Measurements from ENCODE around the gene BSND.
A peak's percentile ranks its signal among the peaks of the same experiment; 100 is the strongest.
"Not testable (repeated sequence)": the region's sequence is repeated elsewhere in the genome, so short reads cannot be mapped to it uniquely, and the experiment has no call there.

The BSND gene

DNA sequence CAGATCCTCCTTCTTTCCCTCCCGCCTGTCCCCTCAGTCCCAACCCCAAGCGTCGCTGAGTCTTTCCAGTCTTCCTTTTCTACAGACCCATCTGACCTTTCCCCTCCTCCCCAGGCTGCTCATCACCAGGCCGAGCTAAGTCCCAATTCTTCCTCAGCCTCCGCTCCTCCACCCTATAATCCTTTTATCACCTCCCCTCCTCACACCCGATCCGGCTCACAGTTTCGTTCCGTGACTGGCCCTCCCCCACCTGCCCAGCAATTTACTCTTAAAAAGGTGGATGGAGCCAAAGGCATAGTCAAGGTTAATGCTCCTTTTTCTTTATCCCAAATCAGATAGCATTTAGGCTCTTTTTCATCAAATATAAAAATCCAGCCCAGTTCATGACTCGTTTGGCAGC lies 25.4 kb downstream of the BSND start:
- not testable (repeated sequence) for DNase-seq

DNA sequence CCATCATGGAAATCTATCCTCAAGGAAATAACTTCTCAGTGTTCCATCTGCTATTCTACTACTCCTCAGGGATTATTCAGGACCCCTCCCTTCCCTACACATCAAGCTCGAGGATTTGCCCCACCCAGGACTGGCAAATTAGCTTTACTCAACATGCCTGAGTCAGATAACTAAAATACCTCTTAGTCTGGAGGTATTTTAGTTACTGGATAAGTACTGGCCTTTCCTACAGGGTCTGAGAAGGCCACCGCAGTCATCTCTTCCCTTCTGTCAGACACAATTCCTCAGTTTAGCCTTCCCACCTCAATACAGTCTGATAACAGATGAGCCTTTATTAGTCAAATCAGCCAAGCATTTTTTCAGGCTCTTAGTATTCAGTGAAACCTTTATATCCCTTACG lies 27.9 kb downstream of the BSND start:
- not testable (repeated sequence) for DNase-seq

DNA sequence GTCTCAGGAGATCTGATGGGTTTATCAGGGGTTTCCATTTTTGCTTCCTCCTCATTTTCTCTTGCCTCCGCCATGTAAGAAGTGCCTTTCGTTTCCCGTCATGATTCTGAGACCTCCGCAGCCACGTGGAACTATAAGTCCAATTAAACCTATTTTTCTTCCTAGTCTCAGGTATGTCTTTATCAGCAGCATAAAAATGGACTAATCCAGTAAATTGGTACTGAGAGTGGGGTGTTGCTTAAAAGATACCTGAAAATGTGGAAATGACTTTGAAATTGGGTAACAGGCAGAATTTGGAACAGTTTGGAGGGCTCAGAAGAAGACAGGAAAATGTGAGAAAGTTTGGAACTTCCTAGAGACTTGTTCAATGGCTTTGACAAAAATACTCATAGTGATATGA lies 32.4 kb downstream of the BSND start:
- DNase-seq = not testable (repeated sequence)

DNA sequence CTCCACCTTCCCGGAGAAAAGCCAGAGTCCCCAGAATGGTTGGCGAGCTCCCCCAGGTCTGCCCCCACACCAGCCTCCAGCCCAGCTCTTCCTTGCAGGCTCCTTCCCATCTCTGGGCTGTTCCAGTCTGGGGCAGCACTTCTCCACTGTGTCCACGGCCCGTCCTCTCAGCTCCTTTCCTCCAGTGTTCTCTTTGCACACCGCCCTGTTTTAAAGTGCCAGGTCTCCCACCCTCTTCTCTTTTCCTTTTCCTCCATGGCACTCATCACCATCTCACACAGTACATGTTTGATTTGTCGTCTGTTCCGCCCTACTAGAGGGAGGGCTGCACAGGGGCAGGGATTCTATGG lies 34.5 kb downstream of the BSND start:
- DNase-seq = no peak

DNA sequence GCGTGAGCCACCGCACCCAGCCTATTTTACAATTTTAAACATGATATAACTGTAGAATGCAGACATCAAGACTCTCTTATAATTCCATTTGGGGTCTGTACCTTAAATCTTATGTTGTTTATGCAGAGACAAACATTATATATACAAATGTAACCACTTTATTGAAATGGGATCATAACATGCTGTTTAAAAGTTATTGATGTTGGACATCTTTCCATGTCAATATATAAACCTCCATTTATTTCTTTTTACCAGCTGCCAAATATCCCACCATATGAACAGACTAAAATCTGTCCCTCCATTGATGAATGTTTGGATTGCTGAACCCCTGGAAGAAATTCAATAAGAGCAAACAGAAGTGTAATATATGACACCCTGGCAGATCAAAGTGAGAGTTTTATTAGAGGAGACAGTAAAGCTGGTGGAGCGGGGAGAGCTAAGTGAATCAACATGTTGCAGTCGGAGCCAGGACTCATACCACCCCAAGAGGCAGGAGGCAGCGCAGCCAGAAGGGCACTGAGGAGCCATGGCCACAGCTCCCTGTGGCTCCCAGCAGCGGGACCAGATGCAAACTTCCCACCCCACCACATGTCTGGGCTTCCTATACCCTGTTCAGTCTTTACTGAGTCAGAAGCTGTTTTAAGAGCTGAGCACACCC lies 35.9 kb downstream of the BSND start:
- no peak for DNase-seq

DNA sequence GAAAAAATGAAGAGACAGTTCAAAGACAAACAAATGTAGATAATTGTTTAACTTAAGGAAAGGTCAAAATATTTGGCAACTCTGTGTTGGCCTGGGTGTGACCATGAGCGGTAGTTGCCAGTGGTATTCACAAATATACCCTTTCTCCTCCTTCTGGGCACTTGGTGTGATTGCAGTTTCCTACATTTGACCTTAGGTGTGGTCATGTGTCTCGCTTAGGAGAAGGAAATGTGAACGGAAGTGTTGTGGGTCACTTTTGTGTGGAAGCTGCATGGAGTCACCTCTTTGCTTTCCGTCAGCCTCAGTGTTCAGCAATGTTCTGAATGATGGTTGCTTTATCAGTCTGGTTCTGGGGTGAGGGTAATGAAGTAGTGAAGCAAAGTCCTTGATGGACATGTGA lies 37.2 kb downstream of the BSND start:
- no peak for DNase-seq

DNA sequence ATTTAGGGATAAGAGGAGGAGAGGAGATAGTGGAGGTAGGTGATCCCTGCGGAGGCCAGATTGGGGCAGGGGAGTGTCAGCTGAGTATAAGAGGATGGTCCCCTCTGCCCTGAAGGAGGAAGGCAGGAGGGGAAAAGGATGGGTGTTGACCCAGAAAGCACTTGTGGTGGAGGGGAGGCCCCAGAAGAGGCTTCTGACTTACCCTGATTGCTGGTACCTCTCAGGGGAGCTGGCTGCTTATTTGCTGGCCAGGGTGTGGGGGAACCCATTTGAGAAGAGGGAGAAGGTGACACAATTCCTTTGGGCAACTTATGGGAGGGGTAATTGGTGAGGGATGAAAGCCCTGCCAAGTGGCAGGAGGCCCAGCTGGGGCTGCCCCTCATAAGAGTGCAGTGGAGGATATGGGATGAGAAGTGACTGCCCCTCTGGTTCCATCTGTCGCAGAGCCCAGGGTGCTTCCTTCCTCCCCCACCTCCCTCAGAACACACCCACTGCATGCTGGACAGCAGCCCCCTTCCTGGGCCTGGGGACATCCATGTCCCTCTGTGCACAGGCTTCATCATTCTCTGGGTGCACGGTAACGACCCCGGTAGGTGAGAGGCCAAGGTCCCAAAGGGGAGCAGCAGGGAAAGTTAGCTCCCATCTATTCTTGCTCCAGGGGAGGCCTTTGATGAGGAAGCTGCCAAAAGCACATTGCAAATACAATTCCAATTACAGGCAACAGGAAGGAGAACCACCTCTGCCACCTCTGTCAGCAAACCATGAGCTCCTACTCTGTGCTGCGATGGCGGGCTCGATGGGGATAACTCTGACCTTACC lies 39.2 kb downstream of the BSND start:
- DNase-seq = no peak

DNA sequence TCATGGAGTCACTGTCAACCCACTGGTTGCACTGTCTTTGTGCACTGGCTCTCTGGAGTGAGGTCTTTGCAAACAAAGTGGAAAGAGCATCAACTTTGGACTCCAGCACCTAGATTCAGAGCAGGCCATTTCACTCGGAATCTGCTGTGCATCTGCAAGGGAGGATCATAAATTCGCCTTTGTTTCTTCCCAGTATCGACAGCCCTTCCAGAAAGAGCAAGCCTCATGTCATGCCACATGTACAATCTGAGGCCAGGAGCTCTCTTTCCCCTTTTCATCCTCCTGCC lies 39.8 kb downstream of the BSND start:
- no peak for DNase-seq

DNA sequence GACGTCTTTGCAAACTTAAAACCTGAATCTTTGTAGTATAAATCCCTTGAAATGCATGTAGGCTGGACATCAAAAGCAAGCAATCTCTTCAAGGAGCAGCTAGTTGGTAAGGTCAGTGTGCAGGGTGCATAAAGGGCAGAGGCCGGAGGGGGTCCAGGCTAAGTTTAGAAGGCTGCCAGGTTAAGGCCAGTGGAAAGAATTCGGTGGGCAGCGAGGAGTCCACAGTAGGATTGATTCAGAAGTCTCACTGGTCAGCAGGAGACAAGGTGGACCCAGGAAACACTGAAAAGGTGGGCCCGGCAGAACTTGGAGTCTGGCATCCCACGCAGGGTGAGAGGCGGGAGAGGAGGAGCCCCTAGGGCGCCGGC lies 40.2 kb downstream of the BSND start:
- no peak for DNase-seq

DNA sequence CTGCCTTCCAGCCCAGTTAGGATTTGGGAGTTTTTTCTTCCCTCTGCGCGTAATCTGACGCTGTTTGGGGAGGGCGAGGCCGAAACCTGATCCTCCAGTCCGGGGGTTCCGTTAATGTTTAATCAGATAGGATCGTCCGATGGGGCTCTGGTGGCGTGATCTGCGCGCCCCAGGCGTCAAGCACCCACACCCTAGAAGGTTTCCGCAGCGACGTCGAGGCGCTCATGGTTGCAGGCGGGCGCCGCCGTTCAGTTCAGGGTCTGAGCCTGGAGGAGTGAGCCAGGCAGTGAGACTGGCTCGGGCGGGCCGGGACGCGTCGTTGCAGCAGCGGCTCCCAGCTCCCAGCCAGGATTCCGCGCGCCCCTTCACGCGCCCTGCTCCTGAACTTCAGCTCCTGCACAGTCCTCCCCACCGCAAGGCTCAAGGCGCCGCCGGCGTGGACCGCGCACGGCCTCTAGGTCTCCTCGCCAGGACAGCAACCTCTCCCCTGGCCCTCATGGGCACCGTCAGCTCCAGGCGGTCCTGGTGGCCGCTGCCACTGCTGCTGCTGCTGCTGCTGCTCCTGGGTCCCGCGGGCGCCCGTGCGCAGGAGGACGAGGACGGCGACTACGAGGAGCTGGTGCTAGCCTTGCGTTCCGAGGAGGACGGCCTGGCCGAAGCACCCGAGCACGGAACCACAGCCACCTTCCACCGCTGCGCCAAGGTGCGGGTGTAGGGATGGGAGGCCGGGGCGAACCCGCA lies 40.8 kb downstream of the BSND start, which contains the start of gene PCSK9:
Gene PCSK9, plus strand, starts transcription at position 207 of the 741 bp plus-strand sequence. Its CDS starts 290 bp downstream, at position 497.
- peak; percentile 57 for DNase-seq

DNA sequence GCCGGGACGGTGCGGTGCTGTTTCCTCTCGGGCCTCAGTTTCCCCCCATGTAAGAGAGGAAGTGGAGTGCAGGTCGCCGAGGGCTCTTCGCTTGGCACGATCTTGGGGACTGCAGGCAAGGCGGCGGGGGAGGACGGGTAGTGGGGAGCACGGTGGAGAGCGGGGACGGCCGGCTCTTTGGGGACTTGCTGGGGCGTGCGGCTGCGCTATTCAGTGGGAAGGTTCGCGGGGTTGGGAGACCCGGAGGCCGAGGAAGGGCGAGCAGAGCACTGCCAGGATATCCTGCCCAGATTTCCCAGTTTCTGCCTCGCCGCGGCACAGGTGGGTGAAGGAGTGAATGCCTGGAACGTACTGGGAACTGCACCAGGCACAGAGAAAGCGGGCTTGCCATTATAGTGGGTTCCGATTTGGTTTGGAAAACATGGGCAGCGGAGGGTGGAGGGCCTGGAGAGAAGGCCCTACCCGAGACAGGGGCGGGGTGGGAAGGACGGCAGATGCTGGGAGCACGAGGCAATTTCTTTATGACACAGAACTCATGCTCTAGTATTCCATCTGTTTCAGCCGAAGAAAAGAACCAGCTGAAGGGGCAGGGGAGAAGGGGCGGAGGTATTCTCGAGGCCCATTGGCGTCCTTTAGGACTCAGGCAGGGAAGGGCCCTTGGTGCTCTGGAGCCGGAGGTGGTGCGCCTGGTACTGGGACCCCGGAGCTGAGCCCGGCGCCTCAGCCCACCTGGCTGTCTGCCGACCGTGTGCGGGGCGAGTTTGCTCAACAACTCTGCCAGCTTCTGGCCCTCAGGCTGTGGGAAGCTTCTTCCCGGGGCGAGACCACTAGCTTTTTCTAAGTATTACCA lies 41.6 kb downstream of the BSND start:
- DNase-seq = peak; percentile 52

DNA sequence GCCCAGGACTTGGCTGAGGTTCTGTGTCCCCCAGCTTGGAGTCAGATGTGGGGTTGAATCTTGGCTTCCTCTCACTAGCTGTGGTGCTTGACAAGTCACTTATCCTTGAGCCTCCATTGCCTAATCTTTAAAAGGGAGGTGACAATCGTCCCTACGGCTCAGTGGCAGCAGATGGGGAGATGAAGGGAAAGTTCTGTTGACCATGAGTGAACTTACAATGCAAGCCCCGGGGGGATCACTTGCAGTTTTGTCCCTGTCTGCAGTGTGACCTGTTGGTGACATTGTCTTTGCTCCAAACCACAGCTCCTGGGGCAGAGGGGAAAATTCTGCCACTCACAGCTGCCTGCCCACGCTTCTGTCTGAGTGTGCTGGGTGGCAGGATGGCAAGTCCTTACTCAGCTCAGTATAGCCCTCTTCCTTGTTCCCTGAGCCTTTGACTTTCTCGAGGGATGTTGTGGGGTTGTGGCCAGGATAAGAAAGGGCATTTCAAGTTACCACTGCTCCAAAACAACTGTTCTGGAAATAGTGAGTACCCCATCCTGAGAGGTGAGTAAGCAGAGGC lies 42.3 kb downstream of the BSND start:
- peak; percentile 52 for DNase-seq

DNA sequence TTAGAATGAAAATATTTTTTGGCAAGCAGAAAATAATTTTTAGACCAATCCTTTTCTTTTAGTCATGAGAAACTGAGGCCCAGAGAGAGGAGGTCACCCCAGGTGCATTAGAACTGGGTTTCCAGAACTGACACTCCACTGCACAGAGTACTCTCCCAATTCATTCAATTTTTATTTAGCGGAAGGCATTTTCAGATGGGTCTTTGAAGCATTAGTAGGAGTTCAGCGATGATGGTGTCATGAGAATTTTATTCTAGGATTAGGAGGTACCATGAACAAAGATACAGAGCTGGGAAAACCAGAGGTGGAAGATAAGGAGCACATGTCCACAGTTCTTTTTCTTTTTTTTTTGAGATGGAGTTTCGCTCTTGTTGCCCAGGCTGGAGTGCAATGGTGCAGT lies 42.9 kb downstream of the BSND start:
- no peak for DNase-seq

DNA sequence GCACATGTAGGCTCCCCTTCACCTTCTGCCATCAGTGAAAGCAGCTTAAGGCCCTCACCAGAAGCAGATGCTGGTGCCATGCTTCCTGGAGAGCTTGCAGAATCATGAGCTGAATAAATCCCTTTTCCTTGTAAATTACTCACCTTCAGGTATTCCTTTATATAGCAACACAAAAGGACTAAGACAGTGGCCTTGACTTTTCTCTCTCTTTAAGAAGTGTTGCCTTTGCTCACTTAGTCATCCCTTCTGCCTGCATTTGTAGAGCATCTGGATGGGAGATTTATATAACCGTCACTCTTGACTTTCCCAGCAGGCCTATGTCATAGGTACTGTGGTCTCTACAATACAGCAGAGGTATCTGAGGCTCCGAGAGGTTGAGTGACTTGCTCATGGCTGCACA lies 44.3 kb downstream of the BSND start:
- DNase-seq = no peak

DNA sequence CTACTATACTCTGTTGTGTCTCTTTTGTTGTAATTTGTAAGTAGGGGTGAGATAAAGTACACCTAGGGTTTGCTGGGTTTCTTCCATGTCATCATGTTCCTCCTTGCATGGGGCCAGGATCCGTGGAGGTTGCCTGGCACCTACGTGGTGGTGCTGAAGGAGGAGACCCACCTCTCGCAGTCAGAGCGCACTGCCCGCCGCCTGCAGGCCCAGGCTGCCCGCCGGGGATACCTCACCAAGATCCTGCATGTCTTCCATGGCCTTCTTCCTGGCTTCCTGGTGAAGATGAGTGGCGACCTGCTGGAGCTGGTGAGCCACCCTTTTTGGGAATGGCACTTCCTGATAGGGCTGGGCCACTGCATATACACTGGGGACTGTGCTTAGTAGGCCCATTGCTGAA lies 45.0 kb downstream of the BSND start:
- DNase-seq = no peak

DNA sequence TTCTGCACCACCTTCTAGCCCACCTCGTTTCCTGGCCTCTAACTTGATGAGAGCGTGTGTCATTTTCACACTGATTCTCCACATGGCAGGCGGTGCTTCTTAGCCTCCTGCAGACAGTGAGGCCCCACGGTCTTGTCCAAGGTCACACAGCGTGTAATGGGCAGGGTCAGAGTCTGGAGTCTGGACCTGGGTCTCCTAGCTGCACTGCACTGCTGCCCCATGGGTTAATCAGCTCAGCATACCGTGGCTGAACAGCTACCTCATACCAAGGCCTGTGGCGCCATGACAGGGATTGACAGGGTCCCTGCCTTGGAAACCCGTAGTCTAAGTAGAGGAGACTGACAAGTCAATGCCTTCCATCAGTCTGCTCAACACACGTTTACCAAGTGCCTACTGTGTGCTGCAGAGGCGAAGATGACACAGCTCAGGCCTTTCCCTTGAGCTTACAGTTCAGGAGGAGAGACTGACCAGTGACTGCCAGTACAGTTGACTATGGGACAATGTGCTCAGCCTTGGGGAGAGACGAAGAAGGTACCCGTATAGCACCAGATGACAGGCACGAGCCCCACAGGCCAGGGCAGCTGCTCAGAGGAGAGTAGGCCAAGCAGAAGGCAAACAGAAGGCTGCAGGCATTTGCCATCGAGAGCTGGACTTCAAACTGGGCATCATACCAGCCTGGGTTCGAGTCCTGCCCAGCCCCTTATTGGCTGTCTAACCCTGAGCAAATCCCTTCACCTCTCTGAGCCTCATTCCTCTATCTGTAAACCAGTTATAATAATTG lies 46.1 kb downstream of the BSND start:
- DNase-seq = no peak

DNA sequence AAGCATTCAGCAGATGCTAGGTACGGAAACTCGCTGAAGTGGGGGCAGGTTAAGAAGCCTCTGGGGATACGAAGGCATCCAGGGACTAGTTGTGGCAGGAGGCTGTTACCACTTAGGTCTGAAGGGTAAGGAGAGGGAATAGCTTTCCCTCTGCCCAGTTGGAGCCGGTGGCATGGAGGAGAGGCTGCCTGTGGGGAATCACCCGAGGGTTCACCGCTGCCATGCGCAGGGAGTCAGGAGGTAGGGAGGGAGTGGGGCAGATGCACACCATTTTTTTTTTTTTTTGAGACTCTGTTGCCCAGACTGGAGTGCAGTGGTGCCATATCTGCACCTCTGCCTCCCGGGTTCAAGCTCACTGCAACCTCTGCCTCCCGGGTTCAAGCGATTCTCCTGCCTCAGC lies 46.7 kb downstream of the BSND start:
- no peak for DNase-seq

DNA sequence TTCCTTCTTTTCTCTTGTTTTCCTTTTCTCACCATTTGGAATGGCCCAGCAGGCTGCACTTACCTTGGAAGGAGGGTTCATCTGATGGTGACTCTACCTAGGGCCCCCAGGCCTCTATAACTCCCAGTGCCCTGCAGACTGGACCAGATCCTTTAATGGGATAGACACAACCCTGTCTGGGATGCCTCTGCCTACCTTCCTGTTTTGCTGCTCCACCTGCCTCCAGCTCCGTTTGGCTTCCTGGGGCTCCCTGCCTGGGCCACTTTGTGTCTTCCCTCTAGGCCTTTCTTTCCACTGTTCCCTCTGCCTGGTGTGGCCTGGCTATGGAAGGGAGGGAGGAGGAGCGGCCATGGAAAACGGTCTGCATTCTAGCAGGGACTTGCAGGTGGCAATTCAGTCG lies 48.1 kb downstream of the BSND start:
- no peak for DNase-seq

DNA sequence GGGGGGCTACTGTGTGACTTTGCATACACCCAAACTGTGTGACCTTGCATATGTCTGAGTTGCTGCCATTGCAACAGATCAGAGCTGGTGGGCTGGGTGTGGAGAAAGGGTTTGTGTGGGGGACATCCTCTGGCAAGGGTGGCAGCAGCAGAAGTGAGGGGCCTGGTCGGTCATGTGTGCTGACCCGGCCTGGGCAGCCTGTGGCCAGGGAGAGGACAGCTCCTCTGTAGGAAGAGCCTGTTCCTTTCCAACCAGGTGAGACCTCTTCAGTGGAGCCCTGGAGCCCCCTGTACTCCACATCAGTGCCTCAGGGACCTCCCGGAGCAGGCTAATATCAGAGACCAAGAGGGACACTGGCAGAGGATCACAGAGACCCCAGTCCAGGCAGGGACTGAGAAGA lies 48.9 kb downstream of the BSND start:
- no peak for DNase-seq

DNA sequence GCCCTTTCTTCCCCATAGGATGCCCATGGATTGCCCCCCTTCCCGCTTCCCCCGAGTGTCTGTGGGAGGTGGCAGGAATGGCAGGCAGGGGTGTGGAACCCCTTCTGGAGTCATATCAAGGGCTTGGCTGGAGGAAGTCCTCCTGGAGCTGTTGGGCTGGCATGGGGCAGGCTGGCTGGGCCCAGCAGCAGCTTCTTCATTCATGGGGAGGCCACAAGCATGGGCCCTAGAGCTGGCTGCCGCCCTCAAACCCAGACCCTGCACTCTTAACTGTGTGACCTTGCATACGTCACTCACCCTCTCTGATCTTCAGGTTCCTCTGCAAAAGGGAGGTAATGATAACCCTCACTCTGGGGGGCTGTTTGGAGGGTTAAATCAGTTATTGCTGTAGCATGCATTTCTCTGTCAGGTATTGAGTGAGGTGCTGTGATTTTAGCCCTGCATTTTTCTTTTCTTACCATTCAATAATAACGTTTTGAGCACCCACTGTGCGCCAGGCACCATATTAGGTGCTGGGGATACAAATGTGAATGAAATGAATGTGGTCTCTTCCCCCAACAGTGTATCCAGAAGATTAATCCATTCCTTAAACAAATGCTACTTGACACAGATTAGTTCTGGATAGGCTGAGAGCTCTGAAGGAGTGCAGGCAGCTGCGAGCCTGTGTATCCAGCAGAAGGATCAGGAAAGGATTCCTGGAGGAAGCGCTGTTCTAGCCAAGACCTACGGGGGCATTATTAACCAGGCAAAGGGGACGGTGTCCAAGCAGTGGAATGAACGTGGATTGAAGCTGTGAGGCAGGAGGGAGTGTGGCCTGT lies 49.9 kb downstream of the BSND start:
- DNase-seq = no peak

DNA sequence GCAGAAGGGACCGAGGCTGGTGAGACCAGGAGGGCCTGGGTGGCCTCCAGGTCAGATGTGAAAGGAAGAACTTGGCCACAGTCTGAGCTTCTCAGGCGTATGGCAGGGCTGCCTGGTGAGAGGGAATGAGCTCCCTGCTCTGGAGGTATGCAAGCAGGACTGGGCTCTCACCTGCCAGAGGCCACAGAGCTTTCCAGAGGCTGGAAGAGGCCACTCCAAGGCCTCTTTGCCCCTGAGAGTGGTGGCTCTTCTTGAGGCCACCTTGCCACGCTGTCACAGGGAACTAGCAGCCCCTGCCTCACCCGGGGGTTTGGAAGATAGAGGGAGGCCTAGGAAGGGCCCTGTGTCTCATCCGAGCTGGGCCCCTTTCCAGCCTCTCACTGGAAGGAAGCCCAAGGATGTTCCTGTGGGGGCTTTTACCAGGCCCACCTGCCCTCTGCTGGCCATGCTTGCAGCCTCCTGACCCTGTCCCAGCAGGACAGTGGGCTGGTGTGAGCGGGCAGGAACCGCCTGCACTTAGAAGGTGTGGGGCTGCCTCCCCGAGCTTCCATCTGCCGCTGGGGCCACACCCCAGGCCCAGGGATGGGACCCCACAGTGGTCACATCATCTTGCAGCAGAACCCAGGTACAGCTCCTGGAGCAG lies 50.7 kb downstream of the BSND start:
- no peak for DNase-seq
